Endothelial cell of umbilical vein (primary cell): ENCODE results near the gene SPRED2. TPM values are rescaled to one million over a fixed set of nuclear protein-coding genes. Genes with fewer than 3 reads are reported as not detected.
"Not testable (repeated sequence)": the region's sequence is repeated elsewhere in the genome, so short reads cannot be mapped to it uniquely, and the experiment has no call there.

Experiments used
- BruUV-seq: library from RNA; stranded (reverse); fragments of 400-500 nt; replicated peaks from 2 replicates; lab custom pipeline; 2021; lab: Mats Ljungman, UMichigan
- CTCF ChIA-PET: fragments of 300-600, 350-600 bp; sonication (Branson Sonifier 250); formaldehyde crosslinking; loops from one replicate; lab custom pipeline; 2021; ENCODE audit warnings: antibody characterized with exemption, inconsistent platforms; lab: Charles Lee
- POLR2A ChIA-PET: fragments of 300-600, 350-600 bp; sonication (Branson Sonifier 250); formaldehyde crosslinking; loops from one replicate; lab custom pipeline; 2021; ENCODE audit warnings: antibody characterized with exemption, inconsistent platforms; lab: Charles Lee
- DNase-seq: peaks from one replicate; pipeline ENCODE4 v3.0.0-alpha.2; 2011; ENCODE audit warnings: low read depth, low spot score
- FAIRE-seq: peaks from 2 replicates; lab custom pipeline; 2011; peaks lifted over from hg19 to GRCh38; lab: Jason Lieb, UNC
- H2AFZ ChIP-seq: 2 replicates; pipeline ENCODE4 v1.6.0; 2012; ENCODE audit warnings: low read depth, low read length, control low read depth, inconsistent platforms
- H3K27ac ChIP-seq: 2 replicates; pipeline ENCODE4 v1.5.1; 2011; ENCODE audit warnings: low read depth, mild to moderate bottlenecking, control low read depth, low read length, moderate library complexity; ENCODE audit not compliant: insufficient read depth
- H3K27me3 ChIP-seq, 2 experiments: 2 replicates each; pipeline versions ENCODE4 v1.6.0 to v1.6.1; 2011; ENCODE audit warnings: low read length in 2 of 2, mixed read lengths in 1 of 2; ENCODE audit not compliant: control insufficient read depth in 2 of 2, insufficient read depth in 2 of 2
- H3K36me3 ChIP-seq, 2 experiments: 2 replicates in 1 of 2; 3 replicates in 1 of 2; pipeline ENCODE4 v1.5.1; 2011; ENCODE audit warnings: low read length in 2 of 2, mild to moderate bottlenecking in 1 of 2, moderate library complexity in 1 of 2; ENCODE audit not compliant: control insufficient read depth in 2 of 2, insufficient read depth in 2 of 2; ENCODE audit errors: extremely low read depth in 1 of 2
- H3K4me1 ChIP-seq: 3 replicates; pipeline ENCODE4 v1.5.1; 2011; ENCODE audit warnings: mild to moderate bottlenecking, low read length; ENCODE audit not compliant: control insufficient read depth, insufficient read depth; ENCODE audit errors: extremely low read depth
- H3K4me2 ChIP-seq: 2 replicates; pipeline ENCODE4 v1.6.1; 2011; ENCODE audit warnings: low read length, control low read depth, mixed read lengths; ENCODE audit not compliant: insufficient read depth
- H3K4me3 ChIP-seq, 3 experiments: fragments of 200-600 bp in 1 of 3; sonication (generic), shearing (Covaris generic) in 1 of 3; replicated peaks in 1 of 3; 2 replicates each; pipeline ENCODE4 v1.5.1; 2011 to 2016; ENCODE audit warnings: control low read depth in 3 of 3, low read length in 3 of 3, mild to moderate bottlenecking in 2 of 3, inconsistent platforms in 1 of 3, low read depth in 1 of 3, moderate library complexity in 1 of 3; ENCODE audit not compliant: insufficient read depth in 1 of 3
- H3K79me2 ChIP-seq: 2 replicates; pipeline ENCODE4 v1.6.0; 2012; ENCODE audit warnings: low read length, inconsistent platforms; ENCODE audit not compliant: control insufficient read depth, insufficient read depth
- H3K9ac ChIP-seq: replicated peaks from 2 replicates; pipeline ENCODE3; 2011; ENCODE audit warnings: low read length, control low read depth; ENCODE audit not compliant: insufficient read depth; ENCODE audit errors: extremely low read depth
- H3K9me1 ChIP-seq: replicated peaks from 3 replicates; pipeline ENCODE4 v1.6.0; 2011; ENCODE audit warnings: mild to moderate bottlenecking, low read length; ENCODE audit not compliant: control insufficient read depth, insufficient read depth; ENCODE audit errors: extremely low read depth
- H3K9me3 ChIP-seq: replicated peaks from 2 replicates; pipeline ENCODE4 v1.5.1; 2012; ENCODE audit warnings: low read length, inconsistent platforms; ENCODE audit not compliant: control insufficient read depth, insufficient read depth
- H4K20me1 ChIP-seq: replicated peaks from 2 replicates; pipeline ENCODE3; 2011; ENCODE audit warnings: mild to moderate bottlenecking, low read length; ENCODE audit not compliant: control insufficient read depth, insufficient read depth; ENCODE audit errors: extremely low read depth
- FOS ChIP-seq: IDR thresholded peaks from 2 replicates; pipeline ENCODE4 v1.6.1; 2011; ENCODE audit warnings: mild to moderate bottlenecking, low read length, moderate library complexity, borderline replicate concordance; ENCODE audit not compliant: insufficient read depth
- POLR2A ChIP-seq: IDR thresholded peaks from 2 replicates; pipeline ENCODE4 v1.6.1; 2012; ENCODE audit warnings: low read depth, mild to moderate bottlenecking, control low read depth, low read length
- POLR2AphosphoS5 ChIP-seq: IDR thresholded peaks from 2 replicates; pipeline ENCODE4 v1.6.1; 2012; ENCODE audit warnings: low read depth, mild to moderate bottlenecking, control low read depth, low read length, moderate library complexity; ENCODE audit not compliant: insufficient read depth
- dilution Hi-C: fragments of 300-500 bp; cut with MboI; formaldehyde crosslinking; loops from one replicate; pipeline ENCODE4 v1.15.0; 2019; ENCODE audit warnings: low sequenced_read_pairs; ENCODE audit not compliant: extremely low pct_ligation_motif_present
- intact Hi-C: fragments of 100-400 bp; cut with micrococcal nuclease; formaldehyde crosslinking; loops from one replicate; pipeline ENCODE4 v1.10.0; 2022
- polyA plus RNA-seq, 4 experiments: library from polyadenylated mRNA; depleted of rRNA in 3 of 4; stranded (reverse) in 3 of 4; unstranded in 1 of 4; fragments of >200 nt; gene quantifications; 2 replicates each; pipeline versions ENCODE4 v1.2.1 to v1.2.3, GENCODE V29; 2011 to 2012; ENCODE audit warnings: missing spikeins in 1 of 4
- total RNA-seq: library from RNA; stranded (reverse); gene quantifications from 2 replicates; pipeline ENCODE4 v1.2.3, GENCODE V29; 2021
- TF ChIP-seq, protein P1 (sequence below), 2 donors: IDR thresholded peaks; 1 replicate in 1 of 2; 2 replicates in 1 of 2; pipeline ENCODE4 v1.5.1; 2011; ENCODE audit warnings: low read length in 2 of 2, mild to moderate bottlenecking in 2 of 2, moderate library complexity in 2 of 2, control low read depth in 1 of 2, inconsistent platforms in 1 of 2, low read depth in 1 of 2; ENCODE audit not compliant: insufficient read depth in 1 of 2; ENCODE audit errors: extremely low read depth in 1 of 2

Gene SPRED2
- total and polyA plus RNA-seq, 2 donors (not counting 3 experiments of a cell fraction or from before 2014, with no cell fraction given): 3.6 to 9.6 TPM

DNA sequence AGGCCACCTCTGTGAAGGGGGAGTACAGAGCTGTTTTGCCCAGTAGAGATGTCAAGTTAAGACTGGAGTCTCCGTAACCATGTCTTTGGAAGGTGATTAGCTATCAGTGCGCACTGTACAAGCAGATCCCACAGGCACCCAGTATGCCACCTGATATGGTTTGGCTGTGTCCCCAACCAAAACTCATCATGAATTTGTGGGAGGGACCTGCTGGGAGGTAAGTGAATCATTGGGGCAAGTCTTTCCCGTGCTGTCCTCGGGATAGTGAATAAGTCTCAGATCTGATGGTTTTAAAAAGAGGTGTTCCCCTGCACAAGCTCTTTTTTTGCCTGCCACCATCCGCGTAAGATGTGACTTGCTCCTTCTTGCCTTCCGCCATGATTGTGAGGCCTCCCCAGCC is 114.6 kb downstream of the SPRED2 start:
- no TSS peak for BruUV-seq
- Histone ChIP-seq H2AFZ (no peak overlapping the region), H3K9me3 (no peaks in the 10 kb centered on the region), H3K4me2 (no peak overlapping the region), H3K27ac (no peak overlapping the region), H3K4me1 (no peaks in the 10 kb centered on the region), H3K9ac (no peak overlapping the region), H4K20me1 (no peaks in the 10 kb centered on the region), H3K4me3 (no peak overlapping the region), H3K79me2 (no peaks in the 10 kb centered on the region), H3K27me3 (no peaks in the 10 kb centered on the region), H3K9me1 (no peaks in the 10 kb centered on the region), H3K36me3 (no peaks in the 10 kb centered on the region)
- intact Hi-C loops (no loop called here), dilution Hi-C loops (no loop called here)
- TF ChIP-seq POLR2A (no peak), POLR2AphosphoS5 (no peak), FOS (no peak)
- TF ChIP-seq, protein P1, sequence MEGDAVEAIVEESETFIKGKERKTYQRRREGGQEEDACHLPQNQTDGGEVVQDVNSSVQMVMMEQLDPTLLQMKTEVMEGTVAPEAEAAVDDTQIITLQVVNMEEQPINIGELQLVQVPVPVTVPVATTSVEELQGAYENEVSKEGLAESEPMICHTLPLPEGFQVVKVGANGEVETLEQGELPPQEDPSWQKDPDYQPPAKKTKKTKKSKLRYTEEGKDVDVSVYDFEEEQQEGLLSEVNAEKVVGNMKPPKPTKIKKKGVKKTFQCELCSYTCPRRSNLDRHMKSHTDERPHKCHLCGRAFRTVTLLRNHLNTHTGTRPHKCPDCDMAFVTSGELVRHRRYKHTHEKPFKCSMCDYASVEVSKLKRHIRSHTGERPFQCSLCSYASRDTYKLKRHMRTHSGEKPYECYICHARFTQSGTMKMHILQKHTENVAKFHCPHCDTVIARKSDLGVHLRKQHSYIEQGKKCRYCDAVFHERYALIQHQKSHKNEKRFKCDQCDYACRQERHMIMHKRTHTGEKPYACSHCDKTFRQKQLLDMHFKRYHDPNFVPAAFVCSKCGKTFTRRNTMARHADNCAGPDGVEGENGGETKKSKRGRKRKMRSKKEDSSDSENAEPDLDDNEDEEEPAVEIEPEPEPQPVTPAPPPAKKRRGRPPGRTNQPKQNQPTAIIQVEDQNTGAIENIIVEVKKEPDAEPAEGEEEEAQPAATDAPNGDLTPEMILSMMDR (IDR thresholded peaks at IDR 0.05; ENCODE audit: extremely low read depth in 1 of 2, insufficient read depth in 1 of 2, low read depth in 1 of 2, low read length in 2 of 2): no peak
- CTCF ChIA-PET: no interaction called here
- no peak for FAIRE-seq
- POLR2A ChIA-PET: no interaction called here
- DNase-seq: no peak

DNA sequence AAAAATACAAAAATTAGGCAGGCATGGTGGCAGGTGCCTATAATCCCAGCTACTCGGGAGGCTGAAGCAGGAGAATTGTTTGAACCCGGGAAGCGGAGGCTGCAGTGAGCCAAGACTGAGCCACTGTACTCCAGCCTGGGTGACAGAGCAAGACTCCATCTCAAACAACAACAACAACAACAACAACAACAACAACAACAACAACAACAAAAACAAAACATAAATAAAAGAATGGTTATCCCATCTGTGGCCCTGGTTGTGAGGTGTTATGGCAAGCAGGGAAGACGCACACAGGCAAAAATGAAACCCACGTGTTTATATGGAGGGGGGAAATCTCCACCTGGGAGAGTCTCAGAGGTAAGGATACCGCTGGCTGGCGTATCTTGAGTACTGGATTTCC is 115.0 kb downstream of the SPRED2 start:
- H3K79me2 ChIP-seq, H3K4me2 ChIP-seq, CTCF ChIA-PET, intact Hi-C loops, H2AFZ ChIP-seq, H3K4me1 ChIP-seq, dilution Hi-C loops, H3K36me3 ChIP-seq, H3K9me3 ChIP-seq, H3K27ac ChIP-seq, H3K27me3 ChIP-seq, H3K9ac ChIP-seq, FAIRE-seq, H4K20me1 ChIP-seq, H3K4me3 ChIP-seq, POLR2A ChIA-PET, H3K9me1 ChIP-seq, DNase-seq, BruUV-seq: not testable (repeated sequence)
